Measurements from ENCODE around the gene CFDP1.
"Not testable (repeated sequence)": the region's sequence is repeated elsewhere in the genome, so short reads cannot be mapped to it uniquely, and the experiment has no call there.

CFDP1 gene

DNA sequence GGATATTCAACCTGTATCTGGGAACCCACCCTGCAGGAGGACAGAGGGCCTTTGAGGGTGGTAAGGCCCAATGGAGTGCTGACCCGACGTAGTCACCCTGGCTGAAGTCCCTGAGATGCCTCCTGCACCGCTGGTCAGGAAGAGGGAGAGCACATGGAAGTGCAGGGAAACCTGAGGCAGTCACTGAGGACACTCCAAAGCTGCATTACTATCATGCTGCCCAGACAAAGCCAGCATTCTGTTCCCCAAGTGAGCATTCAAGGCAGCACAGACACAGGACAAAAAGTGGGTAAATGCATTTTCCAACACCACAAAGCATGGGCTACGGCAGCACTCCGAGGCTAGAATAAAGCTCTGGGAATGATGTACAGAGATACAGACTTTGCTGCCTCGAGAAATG, 135.0 kb downstream of the CFDP1 start:
- DNase-seq: peak in 8 of 51 donors; percentile 11 to 40 (median 24)

DNA sequence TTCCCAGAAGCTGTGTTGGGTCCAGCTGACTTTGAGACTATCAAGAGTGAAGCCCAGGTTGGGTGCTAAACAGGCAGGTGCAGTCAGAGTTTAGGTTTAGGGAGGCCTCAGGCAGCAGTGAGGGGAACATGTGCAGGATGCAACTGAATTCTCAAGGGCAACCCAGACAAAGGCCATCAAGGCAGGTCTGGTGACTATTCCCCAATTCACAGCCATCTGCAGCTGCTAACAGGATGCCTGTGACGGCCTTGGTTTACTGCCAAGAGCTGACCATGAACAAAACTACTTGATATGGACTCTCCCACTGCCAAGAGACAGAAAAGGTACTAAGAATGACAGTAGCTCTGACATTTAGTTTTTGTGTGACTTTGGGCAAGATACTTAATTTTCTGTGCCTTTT, 136.7 kb downstream of the CFDP1 start:
- peak in 19 of 51 donors; percentile 4 to 53 (median 23) for DNase-seq

DNA sequence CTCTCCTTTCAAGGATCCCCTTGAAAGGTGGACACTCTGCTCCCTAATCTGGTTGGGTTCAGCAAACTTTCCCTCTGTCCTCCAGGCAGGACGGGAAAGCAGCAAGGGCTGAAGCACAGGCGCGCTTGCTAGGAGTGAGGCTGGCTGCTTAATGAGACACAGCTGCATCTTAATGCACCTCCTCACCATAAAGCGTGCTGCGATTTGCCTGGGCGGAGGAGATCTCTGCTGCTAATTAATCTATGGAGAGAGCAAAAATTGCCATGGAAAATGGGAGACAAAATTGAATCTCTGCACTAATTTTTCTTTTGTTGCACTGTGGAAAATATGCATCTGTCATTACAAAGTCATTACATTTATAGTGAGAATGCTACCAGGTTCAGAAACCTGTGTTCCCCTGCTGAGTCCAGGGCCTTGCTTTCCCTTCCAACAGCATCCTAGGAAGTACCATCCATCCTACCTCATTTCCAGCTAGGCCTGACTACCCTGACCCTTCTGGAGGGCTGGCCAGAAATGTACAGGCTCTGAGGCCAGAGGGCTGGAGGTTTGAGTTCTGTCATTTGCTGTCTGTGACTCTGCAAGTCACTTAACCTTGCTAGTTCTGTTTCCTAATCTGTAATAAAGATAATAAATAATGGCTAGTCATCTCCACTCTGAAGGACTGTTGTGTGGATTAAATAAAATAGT, 138.4 kb downstream of the CFDP1 start:
- no peak for DNase-seq

DNA sequence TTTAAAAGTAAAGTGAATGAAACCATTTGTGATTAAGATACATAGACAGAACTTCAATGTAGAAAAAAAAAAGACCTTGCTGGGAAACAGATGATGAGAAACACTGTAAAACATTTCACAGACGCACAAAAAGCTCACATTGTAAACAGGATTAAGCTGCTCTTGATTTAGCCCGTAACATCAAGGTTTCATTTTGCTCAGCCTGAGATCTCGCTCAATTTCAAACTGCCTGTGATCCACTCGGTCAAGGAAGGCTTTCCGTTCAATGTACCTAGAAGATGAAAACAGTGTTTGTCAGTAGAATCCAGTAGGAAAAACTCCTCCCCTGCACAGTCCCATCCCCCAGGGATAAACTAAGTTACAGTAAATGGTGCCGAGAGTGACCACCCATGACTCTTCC, 139.5 kb downstream of the CFDP1 start:
- DNase-seq: no peak

DNA sequence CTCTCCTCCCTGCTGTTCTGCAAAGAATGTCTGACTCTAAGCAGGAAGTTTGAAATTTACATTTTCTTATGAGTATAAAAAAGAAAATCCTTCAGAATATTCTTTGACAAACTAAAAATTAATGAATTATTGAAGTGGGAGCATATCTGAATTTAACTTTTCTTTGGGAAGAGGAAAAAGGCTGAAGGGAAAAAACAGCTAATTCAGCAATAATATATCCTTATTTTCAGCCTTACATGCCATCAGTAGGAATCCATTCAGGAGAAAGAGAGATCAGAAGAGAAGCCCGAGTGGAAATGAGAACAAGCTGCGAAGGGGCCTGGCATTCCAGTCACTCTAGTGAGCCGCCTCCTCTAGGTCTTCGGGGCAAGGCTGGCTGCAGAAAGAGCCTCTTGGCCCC, 140.1 kb downstream of the CFDP1 start:
- no peak for DNase-seq

DNA sequence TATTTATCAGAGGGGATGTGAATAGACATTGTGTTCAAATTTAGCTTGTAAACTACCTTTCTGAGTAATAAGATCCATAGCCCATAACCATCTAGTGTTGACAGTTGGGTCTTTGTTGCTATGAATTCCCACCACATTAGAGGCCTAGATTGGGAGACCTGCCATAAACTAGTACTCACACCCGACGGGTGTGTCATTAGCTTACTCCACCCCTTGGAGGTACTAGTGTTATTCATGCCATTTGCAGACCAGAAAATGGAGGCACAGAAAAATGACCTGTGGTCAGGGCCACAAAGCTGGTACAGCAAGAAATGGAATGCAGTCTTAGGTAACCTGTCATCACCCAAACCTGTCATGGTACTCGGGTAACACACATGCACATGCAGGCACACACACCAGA, 140.6 kb downstream of the CFDP1 start:
- no peak for DNase-seq

DNA sequence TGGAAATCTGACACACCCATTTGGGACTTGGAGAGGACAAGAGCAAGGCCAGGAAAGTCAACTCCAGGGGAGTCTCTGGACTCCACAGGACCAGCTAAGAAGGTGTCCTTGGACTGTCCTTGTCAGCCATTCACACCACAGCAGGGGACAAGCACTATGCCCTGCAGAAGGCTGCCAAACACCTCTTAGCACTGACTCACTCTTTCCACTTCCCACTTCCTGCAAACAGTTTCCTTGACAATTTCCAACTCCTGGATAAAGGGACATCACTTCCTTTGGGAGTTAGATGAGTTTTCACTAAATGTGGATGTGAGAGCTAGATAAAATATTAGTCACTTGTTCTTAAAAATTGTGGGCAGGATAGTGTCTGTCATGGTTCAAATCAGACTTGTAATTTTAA, 144.1 kb downstream of the CFDP1 start:
- no peak for DNase-seq

DNA sequence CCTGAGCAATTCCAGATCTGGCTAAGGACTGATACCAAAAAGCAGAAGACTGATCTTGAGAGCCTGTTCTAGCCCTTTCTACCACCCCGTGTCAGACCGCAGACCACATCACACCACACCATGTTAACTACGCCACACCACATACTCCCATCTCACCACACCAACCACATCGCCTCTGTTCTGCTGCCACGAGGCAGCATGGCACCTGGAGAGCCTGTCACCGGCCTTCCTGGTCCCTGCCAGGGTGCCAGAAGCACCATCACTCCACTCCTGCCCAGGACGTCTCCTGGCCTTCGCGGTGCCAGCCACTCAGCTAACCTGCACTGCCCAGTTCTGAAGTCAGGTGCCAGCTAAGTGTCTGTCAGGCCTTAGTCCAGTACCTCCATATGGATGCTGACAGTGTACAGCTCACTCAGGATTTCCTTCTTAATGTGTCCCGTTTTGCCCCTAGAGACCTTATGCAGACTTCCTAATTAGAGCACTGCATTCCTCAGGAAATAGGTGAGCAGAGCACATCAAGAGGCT, 144.6 kb downstream of the CFDP1 start:
- DNase-seq: no peak

DNA sequence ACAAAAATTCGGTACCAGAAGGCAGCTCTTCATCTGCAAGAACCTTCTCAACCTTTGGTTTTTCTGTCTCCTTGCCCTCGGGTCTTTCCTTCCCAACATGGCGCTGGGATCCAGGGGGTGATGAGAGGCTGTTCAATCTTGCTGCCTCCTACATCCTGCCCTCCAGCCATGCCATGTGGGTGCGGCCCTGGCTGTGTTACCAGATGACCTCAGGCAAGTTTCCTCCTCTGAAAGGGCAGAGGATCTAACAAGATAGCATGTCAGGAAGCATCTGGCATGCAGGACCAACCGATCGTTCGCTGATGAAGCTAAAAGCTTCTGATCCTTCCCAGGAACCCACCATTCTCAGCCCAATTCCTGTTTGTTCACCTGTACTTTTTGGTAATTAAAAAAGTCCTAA, 145.1 kb downstream of the CFDP1 start:
- DNase-seq: no peak

DNA sequence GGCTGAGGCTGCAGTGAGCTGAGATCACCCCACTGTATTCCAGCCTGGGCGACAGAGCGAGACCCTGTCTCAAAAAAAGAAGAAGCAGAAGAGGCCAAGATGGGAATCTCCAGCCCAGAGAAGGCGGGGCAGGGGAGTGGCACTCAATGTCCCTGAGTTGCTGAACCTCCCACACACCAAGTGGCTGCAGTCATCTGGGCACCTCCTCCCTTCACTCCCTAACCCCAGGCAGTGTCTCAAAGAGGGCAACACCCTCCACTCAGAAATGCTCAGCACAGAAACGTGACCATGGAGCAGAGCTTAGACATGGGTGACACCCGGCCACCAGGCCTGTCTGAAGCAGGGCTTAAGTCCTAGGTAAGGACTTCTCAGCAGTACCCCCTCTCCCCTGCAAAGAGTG, 145.6 kb downstream of the CFDP1 start:
- DNase-seq: no peak

DNA sequence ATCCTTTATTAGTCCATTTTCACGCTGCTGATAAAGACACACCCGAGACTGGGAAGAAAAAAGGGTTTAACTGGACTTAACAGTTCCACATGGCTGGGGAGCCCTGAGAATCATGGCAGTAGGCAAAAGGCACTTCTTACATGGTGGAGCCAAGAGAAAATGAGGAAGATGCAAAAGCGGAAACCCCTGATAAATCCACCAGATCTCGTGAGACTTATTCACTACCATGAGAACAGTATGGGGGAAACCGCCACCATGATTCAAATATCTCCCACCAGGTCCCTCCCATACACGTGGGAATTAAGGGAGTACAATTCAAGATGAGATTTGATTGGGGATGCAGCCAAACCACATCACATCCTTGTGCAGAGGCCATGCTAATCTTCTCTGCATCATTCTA, 146.9 kb downstream of the CFDP1 start:
- no peak for DNase-seq

DNA sequence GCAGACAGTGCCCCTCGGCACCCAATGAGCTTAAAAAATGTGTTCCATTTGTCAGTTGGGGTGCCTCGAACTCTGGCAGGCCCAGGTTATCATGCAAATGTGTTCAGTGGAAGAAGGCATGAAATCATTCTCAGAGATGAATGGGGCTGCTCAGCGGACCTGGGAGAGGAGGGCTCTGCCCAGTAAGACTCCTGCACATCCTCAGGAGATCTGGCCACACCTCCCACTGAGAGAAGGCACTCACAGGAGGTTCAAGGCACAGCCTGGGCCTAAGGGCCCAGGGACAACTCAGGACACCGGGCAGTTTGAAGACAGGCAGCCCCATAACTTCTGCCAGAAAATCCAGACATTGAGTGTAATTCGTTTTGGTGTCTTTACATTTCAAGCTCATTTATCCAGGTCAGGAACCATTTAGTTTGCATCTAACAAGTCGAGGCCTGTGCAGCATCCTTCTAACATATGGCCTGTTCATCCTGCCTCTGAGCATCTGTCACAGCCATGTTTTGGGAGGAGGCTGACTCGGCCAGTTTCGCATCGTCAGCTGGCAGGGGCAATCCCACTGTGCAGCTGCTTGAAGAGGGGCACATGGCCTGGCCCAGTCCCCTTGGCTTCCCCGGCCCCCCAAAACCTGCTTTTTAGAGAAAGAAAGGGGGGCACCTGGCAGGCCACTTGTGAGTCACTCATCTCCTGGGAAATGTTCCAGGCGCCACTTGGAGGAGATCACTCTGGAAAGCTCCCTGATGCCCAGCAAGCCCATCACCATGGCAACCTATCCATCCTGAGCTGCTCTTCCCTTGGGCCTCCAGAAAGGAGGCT, 150.6 kb downstream of the CFDP1 start:
- peak in 17 of 51 donors; percentile 6 to 54 (median 28) for DNase-seq

DNA sequence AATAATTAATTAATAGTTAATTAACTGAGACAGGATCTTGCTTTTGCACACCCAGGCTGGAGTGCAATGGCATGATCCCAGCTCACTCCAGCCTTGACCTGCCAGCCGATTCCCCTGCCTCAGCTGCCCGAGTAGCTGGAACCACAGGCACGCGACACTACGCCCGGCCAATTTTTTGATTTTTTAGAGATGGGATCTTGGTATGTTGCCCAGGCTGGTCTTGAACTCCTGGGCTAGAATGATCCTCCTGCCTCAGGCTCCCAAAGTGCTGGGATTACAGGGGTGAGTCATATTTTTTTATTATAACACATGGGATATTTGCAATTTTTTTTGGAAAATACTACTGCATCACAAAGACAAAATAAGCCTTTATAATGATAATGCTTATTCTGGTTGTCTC, 151.5 kb downstream of the CFDP1 start:
- no peak for DNase-seq

DNA sequence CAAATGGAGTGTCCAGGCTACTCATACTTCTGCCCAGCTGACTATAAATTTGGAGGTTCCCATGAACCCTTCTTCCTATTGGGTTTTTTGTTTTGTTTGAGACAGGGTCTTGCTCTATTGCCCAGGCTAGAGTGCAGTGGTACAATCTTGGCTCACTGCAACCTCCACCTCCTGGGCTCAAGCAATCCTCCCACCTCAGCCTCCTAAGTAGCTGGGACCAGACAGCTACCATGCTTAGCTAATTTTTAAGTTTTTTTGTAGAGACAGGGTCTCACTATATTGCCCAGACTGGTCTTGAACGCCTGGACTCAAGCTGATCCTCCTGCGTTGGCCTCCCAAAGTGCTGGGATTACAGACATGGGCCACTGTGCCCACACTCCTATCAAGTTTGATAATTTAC, 152.3 kb downstream of the CFDP1 start:
- DNase-seq: not testable (repeated sequence)

DNA sequence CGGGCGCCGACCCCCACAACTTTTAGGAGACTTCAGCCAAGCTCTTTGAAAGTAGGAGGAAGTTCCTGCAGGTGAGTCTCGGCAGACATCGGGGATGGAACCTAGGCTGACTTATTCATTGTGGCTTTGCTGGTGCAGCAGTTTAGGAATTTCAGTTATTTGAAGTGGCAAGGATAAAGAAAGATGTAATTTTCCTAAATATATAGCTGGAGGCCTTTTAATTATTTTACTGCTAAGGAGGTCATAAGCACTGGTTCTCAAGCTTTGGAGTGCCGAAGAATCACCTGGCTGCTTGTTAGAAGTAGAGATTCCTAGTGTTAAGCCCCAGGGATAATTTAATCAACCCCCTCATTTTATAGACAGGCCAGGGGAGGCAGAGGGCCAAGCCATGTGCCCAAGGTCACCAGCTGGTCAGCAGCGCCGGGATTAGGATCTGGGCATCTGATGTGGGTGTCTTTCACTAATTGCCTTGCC, 152.9 kb downstream of the CFDP1 start:
- DNase-seq: peak in 4 of 51 donors; percentile 10 to 24 (median 11)

DNA sequence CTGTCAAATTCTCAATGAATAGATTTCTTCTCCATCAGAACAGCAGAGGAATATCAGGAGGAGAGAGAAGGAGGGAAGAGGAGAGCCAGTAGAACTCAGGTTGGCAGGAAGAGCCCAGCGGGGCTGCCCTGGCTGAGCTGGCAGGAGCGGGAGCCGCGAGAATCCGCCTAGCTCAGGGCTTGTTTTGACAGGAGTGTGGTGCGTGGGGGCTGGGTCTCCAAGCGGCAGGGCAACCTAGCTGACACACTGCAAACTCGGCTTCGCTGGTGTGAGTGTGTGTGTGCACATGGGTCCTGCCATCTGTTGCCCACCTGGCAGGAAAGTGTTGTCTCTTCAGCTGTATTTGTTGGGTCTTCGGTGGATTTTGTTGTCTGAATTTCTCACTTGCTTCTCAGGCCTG, 154.0 kb downstream of the CFDP1 start:
- DNase-seq: peak in 2 of 51 donors; percentile 3 to 25

DNA sequence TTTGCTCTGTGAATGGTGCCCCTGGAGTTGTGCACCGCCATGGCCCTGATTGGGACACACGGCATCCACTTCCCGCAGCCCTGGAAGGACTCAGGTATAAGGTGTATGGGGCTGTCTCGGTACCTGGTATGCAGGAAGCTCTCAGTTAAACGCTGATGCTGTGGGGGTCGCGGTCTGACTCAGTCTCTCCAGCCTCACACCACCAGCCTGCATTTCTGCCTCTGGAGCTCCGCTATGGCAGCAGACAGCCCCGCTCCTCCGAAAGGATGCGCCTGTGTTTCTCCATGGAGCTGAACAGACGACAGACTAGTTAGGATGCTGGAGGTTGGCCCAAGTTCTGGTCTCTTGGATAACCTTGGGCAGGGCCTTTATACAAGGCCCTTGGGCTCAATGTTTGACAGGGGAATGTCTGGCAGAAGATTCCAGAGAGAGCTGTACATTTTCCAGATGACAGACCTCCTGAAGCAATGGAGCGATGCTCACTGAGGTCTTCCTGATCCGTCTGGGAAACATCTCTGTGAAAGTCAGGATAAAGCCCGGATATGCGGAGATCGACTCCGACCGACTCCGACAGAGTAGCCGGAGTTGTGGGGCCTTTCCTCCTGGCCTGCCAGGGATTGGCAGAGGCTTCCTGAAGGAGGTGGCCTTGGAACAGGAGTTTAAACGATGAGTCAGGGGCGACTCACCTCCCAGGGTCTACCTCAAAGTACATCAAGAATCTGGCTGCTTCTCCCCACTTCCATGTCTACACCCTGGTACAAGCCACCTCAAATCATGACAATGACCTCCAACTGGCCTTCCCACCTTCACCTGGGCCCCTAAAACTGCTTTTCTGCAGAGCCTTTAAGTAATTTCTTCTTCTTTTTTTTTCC, 160.0 kb downstream of the CFDP1 start:
- DNase-seq: no peak

DNA sequence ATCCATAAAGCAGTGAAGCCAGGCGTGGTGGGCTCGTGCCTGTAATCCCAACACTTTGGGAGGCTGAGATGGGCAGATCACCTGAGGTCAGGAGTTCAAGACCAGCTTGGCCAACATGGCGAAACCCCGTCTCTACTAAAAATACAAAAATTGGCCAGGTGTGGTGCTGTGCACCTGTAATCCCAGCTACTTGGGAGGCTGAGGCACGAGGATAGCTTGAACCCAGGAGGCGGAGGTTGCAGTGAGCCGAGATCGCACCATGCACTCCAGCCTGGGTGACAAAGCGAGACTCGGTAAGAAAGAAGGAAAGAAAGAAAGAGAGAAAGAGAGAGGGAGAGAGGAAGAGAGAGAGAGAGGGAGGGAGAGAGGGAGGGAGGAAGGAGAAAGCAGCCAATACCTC, 160.7 kb downstream of the CFDP1 start:
- not testable (repeated sequence) for DNase-seq

DNA sequence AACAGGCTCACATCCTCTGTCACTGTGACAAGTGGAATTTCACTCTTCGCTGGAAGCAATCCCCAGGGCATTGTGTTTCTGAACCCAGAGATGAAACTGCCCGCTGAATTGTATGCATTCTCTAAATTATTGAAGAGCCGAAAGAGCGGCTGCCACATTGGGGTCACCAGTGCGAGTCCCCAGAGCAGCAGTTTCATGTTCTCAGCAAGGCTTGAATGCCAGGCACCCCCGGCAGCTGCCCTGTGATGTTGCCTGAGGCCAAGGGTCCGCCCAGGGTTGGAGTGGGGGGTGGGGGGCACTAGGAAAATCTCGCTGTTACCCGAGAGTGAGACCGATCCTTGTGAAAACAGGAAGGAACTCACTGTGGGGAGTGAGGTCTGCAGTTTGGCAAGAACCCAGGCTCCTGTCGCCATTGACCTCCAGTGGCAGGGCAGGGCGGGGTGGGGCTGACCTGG, 161.2 kb downstream of the CFDP1 start:
- DNase-seq: no peak

DNA sequence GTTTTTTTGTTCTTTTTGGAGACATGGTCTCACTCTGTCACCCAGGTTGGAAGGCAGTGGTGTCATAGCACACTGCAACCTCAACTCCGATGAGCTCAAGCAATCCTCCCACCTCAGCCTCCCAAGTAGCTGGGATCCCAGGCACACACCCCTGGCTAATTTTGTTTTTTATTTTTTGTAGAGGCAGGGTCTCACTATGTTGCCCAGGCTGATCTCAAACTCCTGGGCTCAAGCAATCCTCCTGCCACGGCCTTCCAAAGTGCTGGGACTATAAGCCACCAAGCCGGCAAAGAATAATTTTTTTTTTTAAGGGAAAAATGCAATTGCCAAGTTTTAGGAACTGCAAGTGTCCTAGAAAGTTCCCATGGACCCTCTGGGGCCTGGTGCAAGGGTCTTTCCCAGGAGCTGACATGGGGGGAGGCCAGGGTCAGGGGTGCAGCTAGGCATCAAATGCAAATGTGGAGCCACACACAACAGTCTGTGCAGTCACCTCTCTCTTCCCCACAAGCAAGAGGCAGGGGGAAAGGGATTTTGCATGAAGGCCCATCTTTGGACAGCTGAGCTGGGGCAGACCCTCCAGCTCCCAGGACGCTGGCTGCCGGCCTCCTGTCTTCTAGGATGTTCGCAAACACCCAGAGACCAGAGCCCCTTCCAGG, 161.7 kb downstream of the CFDP1 start:
- no peak for DNase-seq

DNA sequence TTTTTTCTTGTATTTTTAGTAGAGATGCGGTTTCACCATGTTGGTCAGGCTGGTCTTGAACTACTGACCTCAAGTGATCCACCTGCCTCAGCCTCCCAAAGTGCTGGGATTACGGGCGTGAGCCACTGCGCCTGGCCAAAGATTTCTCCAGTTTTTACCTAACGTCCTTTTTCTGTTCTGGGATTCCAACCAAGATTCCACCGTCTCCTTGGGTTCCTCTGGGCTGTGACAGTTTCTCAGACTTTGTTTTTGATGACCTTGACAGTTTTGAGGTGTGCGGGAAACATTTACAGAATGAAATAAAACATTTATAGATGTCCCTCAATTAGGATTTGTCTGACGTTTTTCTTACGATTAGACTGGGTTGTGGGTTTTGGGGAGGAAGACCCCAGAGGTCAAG, 163.9 kb downstream of the CFDP1 start:
- not testable (repeated sequence) for DNase-seq
